ENCODE measurements around the gene MNS1.
"Not testable (repeated sequence)": the region's sequence is repeated elsewhere in the genome, so short reads cannot be mapped to it uniquely, and the experiment has no call there.

- TF ChIP-seq CTCF (conservative IDR thresholded peaks at IDR 0.05; ENCODE audit: low read depth in 2 of 2); POLR2AphosphoS5 (IDR thresholded peaks at IDR 0.05; ENCODE audit: low read depth): not testable (repeated sequence)
Observed at GRCh38 chr15:56485426-56485825, 20.5 kb upstream of the MNS1 start.

Data from GM23338 (cell line).